Measurements from ENCODE around the gene NDFIP2.

GRCh38 chr13:79602936-79603335 lies 122.0 kb downstream of the NDFIP2 start:
- no peak for TF ChIP-seq CTCF (IDR thresholded peaks at IDR 0.05)
- TF ChIP-seq POLR2AphosphoS5 (IDR thresholded peaks at IDR 0.05; ENCODE audit: low read depth, low read length) = no peak
- no peak for TF ChIP-seq REST (IDR thresholded peaks at IDR 0.05; ENCODE audit: insufficient read depth in 1 of 2, low read depth in 2 of 2, low read length in 1 of 2)

All from Panc1 (cell line).